Measurements from ENCODE around the gene DLG2. TPM values are rescaled to one million over a fixed set of nuclear protein-coding genes. Genes with fewer than 3 reads are reported as not detected.

The DLG2 gene
- total and polyA plus RNA-seq, 9 donors, result 2.5 to 20.7 (median 12.0) TPM

GRCh38 chr11:83815736-83816135, 1811.4 kb downstream of the DLG2 start:
- Histone ChIP-seq H3K36me3 (no peaks in the 10 kb centered on the region), H3K4me3 (no peak overlapping the region), H3K4me1 (ENCODE audit: insufficient read depth) (no peaks in the 10 kb centered on the region), H3K27ac (no peak overlapping the region), H3K27me3 (no peaks in the 10 kb centered on the region), H3K9me3 (no peaks in the 10 kb centered on the region)
- 24 to 54% (median 36%) methylated on average over 1 of the region's 1 CpG for WGBS, 3 donors
- intact Hi-C loops (cut with DNase I), result loop anchor here in 2 of 4 donors (5.0 to 10.0 kb wide), 3 partner anchors 523 to 1101 kb away; partner anchors contain the start of genes DDIAS (in 1 of the 2) and PRCP (in 1 of the 2)
- TF ChIP-seq EP300 (IDR thresholded peaks at IDR 0.05), result no peak
- TF ChIP-seq CTCF (IDR thresholded peaks at IDR 0.05), result no peak
- DNase-seq, result no peak

GRCh38 chr11:83813296-83813695, 1813.8 kb downstream of the DLG2 start:
- TF ChIP-seq POLR2A (IDR thresholded peaks at IDR 0.05), result no peak
- no peak for TF ChIP-seq EP300 (IDR thresholded peaks at IDR 0.05)
- TF ChIP-seq CTCF (IDR thresholded peaks at IDR 0.05), result no peak
- no peak for DNase-seq
- H3K36me3 ChIP-seq, result no peaks in the 10 kb centered on the region
- no peak overlapping the region for H3K4me3 ChIP-seq
- no peaks in the 10 kb centered on the region for H3K27me3 ChIP-seq
- no peaks in the 10 kb centered on the region for H3K9me3 ChIP-seq
- WGBS, 3 donors, result 79 to 85% (median 81%) methylated on average over 3 of the region's 3 CpGs
- intact Hi-C loops (cut with DNase I), result loop anchor here in 1 of 4 donors (10.0 kb wide), 2 partner anchors 908 to 1098 kb away; partner anchors contain the start of genes DDIAS and PRCP
- H3K27ac ChIP-seq, result no peak overlapping the region
- H3K4me1 ChIP-seq (ENCODE audit: insufficient read depth), result no peaks in the 10 kb centered on the region

- Histone ChIP-seq H3K27ac (no peak overlapping the region), H3K36me3 (no peaks in the 10 kb centered on the region), H3K9me3 (no peaks in the 10 kb centered on the region), H3K4me1 (ENCODE audit: insufficient read depth) (no peaks in the 10 kb centered on the region), H3K4me3 (no peak overlapping the region), H3K27me3 (no peaks in the 10 kb centered on the region)
- no peak for DNase-seq
- intact Hi-C loops (cut with DNase I), result loop anchor here in 1 of 4 donors (10.0 kb wide), 1 partner anchor 514 kb away; no protein-coding TSS in a partner anchor
- TF ChIP-seq EP300 (IDR thresholded peaks at IDR 0.05) (no peak), POLR2A (IDR thresholded peaks at IDR 0.05) (no peak)
Observed at GRCh38 chr11:83809274-83809673, 1817.9 kb downstream of the DLG2 start.

GRCh38 chr11:83801799-83802198, 1825.3 kb downstream of the DLG2 start:
- WGBS, 3 donors, result 88 to 100% (median 90%) methylated on average over 1 of the region's 1 CpG
- no peaks in the 10 kb centered on the region for H3K27me3 ChIP-seq
- H3K36me3 ChIP-seq, result no peaks in the 10 kb centered on the region
- H3K9me3 ChIP-seq, result no peaks in the 10 kb centered on the region
- no peak for TF ChIP-seq EP300 (IDR thresholded peaks at IDR 0.05)
- no peak for TF ChIP-seq POLR2A (IDR thresholded peaks at IDR 0.05)
- TF ChIP-seq CTCF (IDR thresholded peaks at IDR 0.05), result no peak
- no peaks in the 10 kb centered on the region for H3K4me1 ChIP-seq (ENCODE audit: insufficient read depth)
- H3K27ac ChIP-seq, result no peak overlapping the region
- no peak for DNase-seq
- intact Hi-C loops (cut with DNase I), result loop anchor here in 1 of 4 donors (10.0 kb wide), 1 partner anchor 507 kb away; no protein-coding TSS in a partner anchor
- H3K4me3 ChIP-seq, result no peak overlapping the region

- DNase-seq, result no peak
- H3K36me3 ChIP-seq, result no peaks in the 10 kb centered on the region
- no peaks in the 10 kb centered on the region for H3K4me1 ChIP-seq (ENCODE audit: insufficient read depth)
- no peaks in the 10 kb centered on the region for H3K27me3 ChIP-seq
- WGBS, 3 donors, result 52 to 71% (median 59%) methylated on average over 2 of the region's 2 CpGs
- H3K27ac ChIP-seq, result no peak overlapping the region
- TF ChIP-seq CTCF (IDR thresholded peaks at IDR 0.05) (no peak), EP300 (IDR thresholded peaks at IDR 0.05) (no peak), POLR2A (IDR thresholded peaks at IDR 0.05) (no peak)
- H3K9me3 ChIP-seq, result no peaks in the 10 kb centered on the region
- intact Hi-C loops (cut with DNase I), result no loop called here
- no peak overlapping the region for H3K4me3 ChIP-seq
Observed at GRCh38 chr11:83793310-83793709, 1833.8 kb downstream of the DLG2 start.

All from ovary (tissue), 9 donors.